GM18526 (cell line): ENCODE data around the gene HS2ST1.

Source experiments
- POLR2A ChIP-seq: IDR thresholded peaks from 3 replicates; pipeline ENCODE4 v1.6.1; 2011; ENCODE audit not compliant: insufficient read length; ENCODE audit errors: extremely low read depth

HS2ST1 gene

DNA sequence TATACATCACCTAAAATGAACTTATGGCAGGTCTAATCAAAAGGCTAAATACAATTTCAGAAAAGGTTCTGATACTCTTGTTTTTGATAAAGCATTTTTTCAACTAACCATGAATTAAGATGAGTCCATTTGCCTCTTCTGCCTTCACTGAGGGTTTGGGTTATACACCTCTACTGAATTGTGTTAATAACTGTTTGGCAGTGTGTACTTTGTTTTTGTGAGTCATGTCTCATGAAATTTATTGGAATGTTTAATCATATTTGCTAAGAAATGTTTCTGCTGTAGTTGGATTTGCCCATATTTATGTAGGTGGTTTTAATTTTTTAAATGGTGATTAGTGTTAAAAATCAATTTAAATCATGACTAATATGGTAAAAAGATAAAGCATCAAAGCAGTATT, 190.5 kb downstream of the HS2ST1 start:
- TF ChIP-seq POLR2A: no peak

DNA sequence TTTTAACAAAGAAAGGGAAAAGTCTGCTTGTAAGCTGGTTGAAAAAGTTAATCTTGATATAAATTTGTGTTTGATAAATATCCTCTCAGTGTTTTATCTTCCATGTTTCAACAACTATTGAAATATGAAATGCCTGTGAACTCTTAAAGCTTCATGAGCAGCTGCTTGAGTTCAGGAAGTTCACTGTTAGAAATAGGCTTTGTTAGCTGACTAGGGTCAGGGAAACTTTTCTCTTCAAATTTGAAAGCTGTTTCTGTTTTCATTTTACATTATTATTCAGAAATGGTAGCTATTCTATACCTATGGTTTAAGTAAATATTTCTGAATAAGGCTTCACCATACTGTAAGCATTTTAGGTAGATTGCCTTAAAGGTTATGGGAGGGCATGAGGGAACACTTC, 191.7 kb downstream of the HS2ST1 start:
- no peak for TF ChIP-seq POLR2A

- TF ChIP-seq POLR2A: no peak
Measured at GRCh38 chr1:87106867-87107266, 192.4 kb downstream of the HS2ST1 start.

GRCh38 chr1:87108228-87108627, 193.8 kb downstream of the HS2ST1 start:
- TF ChIP-seq POLR2A: no peak

DNA sequence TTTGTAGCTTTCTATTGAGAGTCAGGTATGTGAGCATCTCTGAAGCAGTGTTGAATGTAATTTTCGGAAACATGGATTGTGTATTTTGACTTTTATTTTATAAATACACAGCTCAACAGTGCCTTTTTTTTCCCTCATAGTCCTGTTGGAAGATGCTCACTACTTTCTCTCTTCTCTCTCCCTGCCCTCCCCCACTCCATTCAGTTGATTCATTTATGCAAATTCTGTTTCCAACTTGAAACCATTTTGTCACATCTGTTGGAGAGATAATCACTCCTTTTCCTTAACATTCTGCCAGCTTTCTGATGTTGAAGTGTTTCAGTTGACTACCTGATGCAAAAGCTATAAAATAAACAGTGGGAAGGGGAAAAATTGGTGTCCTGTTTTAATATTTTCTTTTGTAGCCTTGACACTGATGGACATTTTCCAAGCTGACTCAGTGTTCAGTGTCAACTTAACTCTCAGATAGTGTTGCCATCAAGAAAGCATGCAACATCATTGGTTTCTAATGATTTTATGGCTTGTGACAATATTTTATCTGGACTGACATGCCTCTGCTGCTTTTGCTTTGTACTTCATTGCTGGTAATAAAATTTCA, 194.5 kb downstream of the HS2ST1 start:
- no peak for TF ChIP-seq POLR2A

DNA sequence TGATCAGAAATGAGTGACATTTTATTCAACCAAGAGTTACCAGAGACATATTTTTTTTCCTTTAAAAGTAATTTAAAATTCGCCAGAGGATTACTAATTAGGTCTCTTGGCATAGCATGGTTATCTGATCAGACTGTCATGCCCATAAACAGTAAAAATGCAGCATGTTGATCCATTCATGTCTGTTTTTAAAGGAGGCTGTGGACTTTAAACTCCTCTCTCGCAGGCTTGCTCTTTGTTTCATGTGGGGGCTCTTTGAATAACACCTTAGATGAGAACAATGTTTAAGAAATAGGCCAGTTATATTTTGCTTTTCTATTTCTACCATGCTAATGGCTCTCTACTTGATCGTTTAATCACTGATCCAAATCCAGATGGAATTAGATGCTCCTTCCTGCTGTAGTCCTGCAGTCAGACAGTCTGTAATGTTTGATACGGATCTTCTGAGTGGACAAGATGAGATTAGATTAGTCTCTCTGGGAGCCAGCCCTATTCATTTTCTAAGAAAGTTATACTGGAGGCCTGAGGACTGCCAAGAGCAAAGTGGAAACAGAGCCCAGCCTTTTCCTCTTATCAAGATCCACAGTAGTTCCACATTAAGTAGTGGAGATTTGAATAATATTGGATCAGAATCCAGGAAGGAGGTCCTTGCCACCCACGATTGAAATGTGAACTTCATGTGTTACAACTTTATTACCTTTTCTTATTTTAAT, 197.4 kb downstream of the HS2ST1 start:
- no peak for TF ChIP-seq POLR2A

DNA sequence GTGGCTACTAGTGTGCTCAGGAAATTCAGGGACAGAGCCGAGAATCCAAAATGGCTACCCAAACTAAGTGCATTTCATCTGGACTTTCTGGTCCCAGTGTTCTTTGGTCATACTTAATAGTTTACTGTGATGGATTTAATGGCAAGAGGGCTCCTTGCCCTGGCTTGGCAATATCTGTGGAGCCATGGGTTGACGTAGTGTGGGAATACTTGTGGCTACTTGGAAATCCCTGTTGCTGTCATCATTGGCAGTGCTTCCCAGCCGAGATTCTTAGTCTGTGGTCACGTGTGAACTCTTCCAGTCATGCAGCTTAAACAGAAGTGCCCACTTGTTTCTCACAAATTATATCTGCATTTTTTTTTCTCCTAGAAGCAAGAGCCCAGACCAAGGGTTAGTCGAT, 198.9 kb downstream of the HS2ST1 start:
- TF ChIP-seq POLR2A: no peak

DNA sequence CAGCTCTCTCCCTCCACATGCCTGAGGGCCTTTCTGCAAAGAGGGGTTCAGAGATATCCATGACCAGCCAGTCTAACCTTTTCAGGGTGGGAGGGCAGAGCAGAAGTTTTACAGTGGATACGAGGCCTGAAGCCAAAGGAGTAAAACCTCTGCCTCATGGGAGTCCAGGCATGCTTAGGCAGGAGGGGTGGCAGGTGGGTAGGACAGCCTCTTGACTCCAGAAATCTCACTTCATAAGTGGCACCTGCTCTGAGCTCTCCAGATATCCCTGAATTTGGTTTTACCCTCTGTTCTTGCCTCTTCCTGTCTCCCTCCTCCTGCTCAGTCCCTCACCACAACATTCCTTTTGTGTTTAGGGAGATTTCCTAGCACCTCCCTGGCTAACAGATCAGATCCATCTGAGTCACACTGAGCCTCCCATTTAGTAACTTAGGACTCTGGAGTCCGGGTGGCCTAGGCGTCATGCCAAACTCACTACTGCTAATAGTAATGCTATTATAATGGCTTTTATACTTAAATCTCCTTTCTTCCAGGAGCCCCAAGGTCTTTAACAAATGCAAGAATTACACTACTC, 201.0 kb downstream of the HS2ST1 start:
- no peak for TF ChIP-seq POLR2A

GRCh38 chr1:87115891-87116290, 201.5 kb downstream of the HS2ST1 start:
- TF ChIP-seq POLR2A: no peak

GRCh38 chr1:87117761-87118368, 203.4 kb downstream of the HS2ST1 start:
- no peak for TF ChIP-seq POLR2A

GRCh38 chr1:87119541-87120140, 205.2 kb downstream of the HS2ST1 start:
- TF ChIP-seq POLR2A: no peak

GRCh38 chr1:87120779-87121178, 206.3 kb downstream of the HS2ST1 start:
- TF ChIP-seq POLR2A: no peak

- no peak for TF ChIP-seq POLR2A
Measured at GRCh38 chr1:87121711-87122163, 207.3 kb downstream of the HS2ST1 start.

- no peak for TF ChIP-seq POLR2A
Measured at GRCh38 chr1:87122243-87122642, 207.8 kb downstream of the HS2ST1 start.

GRCh38 chr1:87123610-87124009, 209.2 kb downstream of the HS2ST1 start:
- TF ChIP-seq POLR2A: no peak
